H9 (cell line): ENCODE measurements around the gene KCNK16. TPM values are rescaled to one million over a fixed set of nuclear protein-coding genes. Genes with fewer than 3 reads are reported as not detected.
A peak's percentile ranks its signal among the peaks of the same experiment; 100 is the strongest.

Experiments used
- DNase-seq: peaks from one replicate; pipeline ENCODE4 v3.0.0-alpha.2; 2017
- H2AFZ ChIP-seq: one replicate; pipeline ENCODE4 v1.6.1; 2013; ENCODE audit warnings: mild to moderate bottlenecking, low read length, control low read depth, moderate library complexity
- H2AK5ac ChIP-seq: 2 replicates; pipeline ENCODE4 v1.6.1; 2013; ENCODE audit warnings: low read length, control low read depth, mixed read lengths; ENCODE audit not compliant: insufficient read length
- H2BK120ac ChIP-seq: one replicate; pipeline ENCODE4 v1.6.1; 2013; ENCODE audit warnings: low read depth, mild to moderate bottlenecking, low read length, control low read depth, inconsistent platforms; ENCODE audit not compliant: poor library complexity, severe bottlenecking
- H2BK12ac ChIP-seq: 2 replicates; pipeline ENCODE4 v1.6.1; 2013; ENCODE audit warnings: low read length, control low read depth, mixed read lengths, low read depth; ENCODE audit not compliant: insufficient read length
- H2BK15ac ChIP-seq: 2 replicates; pipeline ENCODE4 v1.6.1; 2013; ENCODE audit warnings: low read depth, low read length, control low read depth
- H2BK20ac ChIP-seq: one replicate; pipeline ENCODE4 v1.6.1; 2013; ENCODE audit warnings: low read depth, mild to moderate bottlenecking, low read length, control low read depth, inconsistent platforms; ENCODE audit not compliant: poor library complexity, severe bottlenecking
- H2BK5ac ChIP-seq: 2 replicates; pipeline ENCODE4 v1.6.1; 2013; ENCODE audit warnings: low read length, control low read depth, mixed read lengths; ENCODE audit not compliant: insufficient read length
- H3K14ac ChIP-seq: 2 replicates; pipeline ENCODE4 v1.6.1; 2013; ENCODE audit warnings: low read length, control low read depth; ENCODE audit not compliant: insufficient read depth
- H3K18ac ChIP-seq: 2 replicates; pipeline ENCODE4 v1.6.1; 2013; ENCODE audit warnings: low read depth, mild to moderate bottlenecking, mixed read lengths, low read length, control low read depth; ENCODE audit not compliant: insufficient read length
- H3K23ac ChIP-seq: 2 replicates; pipeline ENCODE4 v1.6.1; 2013; ENCODE audit warnings: low read length, control low read depth, mixed read lengths, low read depth; ENCODE audit not compliant: insufficient read length
- H3K23me2 ChIP-seq: 2 replicates; pipeline ENCODE4 v1.6.1; 2013; ENCODE audit warnings: low read depth, mild to moderate bottlenecking, mixed read lengths, low read length, control low read depth; ENCODE audit not compliant: insufficient read length, poor library complexity, severe bottlenecking
- H3K27ac ChIP-seq: 2 replicates; pipeline ENCODE4 v1.5.1; 2013; ENCODE audit warnings: low read length, control low read depth, mixed read lengths, low read depth; ENCODE audit not compliant: insufficient read length
- H3K27me3 ChIP-seq: 2 replicates; pipeline ENCODE4 v1.6.1; 2013; ENCODE audit warnings: low read length, control low read depth, inconsistent platforms; ENCODE audit not compliant: insufficient read depth
- H3K4ac ChIP-seq: 2 replicates; pipeline ENCODE4 v1.6.1; 2013; ENCODE audit warnings: low read depth, mild to moderate bottlenecking, control low read depth, inconsistent platforms, low read length, moderate library complexity
- H3K4me1 ChIP-seq: 2 replicates; pipeline ENCODE4 v1.6.1; 2013; ENCODE audit warnings: low read length, control low read depth, inconsistent platforms; ENCODE audit not compliant: insufficient read depth
- H3K4me2 ChIP-seq: 2 replicates; pipeline ENCODE4 v1.6.1; 2013; ENCODE audit warnings: low read length, control low read depth, mixed read lengths; ENCODE audit not compliant: insufficient read length, insufficient read depth
- H3K56ac ChIP-seq: 2 replicates; pipeline ENCODE4 v1.6.1; 2013; ENCODE audit warnings: low read depth, mild to moderate bottlenecking, mixed read lengths, low read length, control low read depth; ENCODE audit not compliant: insufficient read length
- H3K79me1 ChIP-seq: 2 replicates; pipeline ENCODE4 v1.6.1; 2013; ENCODE audit warnings: low read depth, mild to moderate bottlenecking, moderate library complexity, low read length, control low read depth, inconsistent platforms; ENCODE audit not compliant: insufficient read depth, poor library complexity, severe bottlenecking
- H3K79me2 ChIP-seq: 2 replicates; pipeline ENCODE4 v1.6.1; 2013; ENCODE audit warnings: low read length, control low read depth, inconsistent platforms; ENCODE audit not compliant: insufficient read depth
- H3K9ac ChIP-seq: 2 replicates; pipeline ENCODE4 v1.6.1; 2013; ENCODE audit warnings: low read length, control low read depth, mixed read lengths; ENCODE audit not compliant: insufficient read length; ENCODE audit errors: extremely low read depth
- H3K9me3 ChIP-seq: one replicate; pipeline ENCODE4 v1.6.1; 2013; ENCODE audit warnings: low read depth, low read length, inconsistent platforms; ENCODE audit not compliant: control insufficient read depth
- H3T11ph ChIP-seq: one replicate; pipeline ENCODE4 v1.6.1; 2013; ENCODE audit warnings: mild to moderate bottlenecking, low read length, control low read depth, inconsistent platforms
- H4K20me1 ChIP-seq: one replicate; pipeline ENCODE4 v1.6.1; 2013; ENCODE audit not compliant: control insufficient read depth, insufficient read length, insufficient read depth
- H4K5ac ChIP-seq: 2 replicates; pipeline ENCODE4 v1.6.1; 2013; ENCODE audit warnings: low read depth, mild to moderate bottlenecking, mixed read lengths, low read length, control low read depth; ENCODE audit not compliant: insufficient read length
- H4K8ac ChIP-seq: replicated peaks from 2 replicates; pipeline ENCODE4 v1.6.1; 2013; ENCODE audit warnings: low read length, control low read depth, mixed read lengths, low read depth; ENCODE audit not compliant: insufficient read length
- H4K91ac ChIP-seq: 2 replicates; pipeline ENCODE4 v1.6.1; 2013; ENCODE audit warnings: low read depth, mild to moderate bottlenecking, moderate library complexity, mixed read lengths, low read length, control low read depth; ENCODE audit not compliant: insufficient read length
- H3K27ac Mint-ChIP-seq, 3 experiments: 2 replicates in 2 of 3; 3 replicates in 1 of 3; pipeline ENCODE4 v1.8.0; 2020 to 2021; ENCODE audit warnings: mixed read lengths in 3 of 3, mild to moderate bottlenecking in 1 of 3, moderate library complexity in 1 of 3
- H3K27me3 Mint-ChIP-seq: 2 replicates; pipeline ENCODE4 v1.8.0; 2021; ENCODE audit warnings: low read depth, mild to moderate bottlenecking, moderate library complexity, mixed read lengths
- H3K36me3 Mint-ChIP-seq, 3 experiments: 2 replicates in 2 of 3; 3 replicates in 1 of 3; pipeline ENCODE4 v1.8.0; 2020 to 2021; ENCODE audit warnings: low read depth in 3 of 3, mixed read lengths in 3 of 3; ENCODE audit not compliant: insufficient read depth in 1 of 3
- H3K4me1 Mint-ChIP-seq, 2 experiments: 2 replicates each; pipeline ENCODE4 v1.8.0; 2020; ENCODE audit warnings: mixed read lengths in 2 of 2
- H3K4me3 Mint-ChIP-seq, 2 experiments: 2 replicates in 1 of 2; 3 replicates in 1 of 2; pipeline ENCODE4 v1.8.0; 2020 to 2021; ENCODE audit warnings: mild to moderate bottlenecking in 2 of 2, mixed read lengths in 2 of 2, moderate library complexity in 1 of 2
- H3K9me3 Mint-ChIP-seq, 2 experiments: 2 replicates in 1 of 2; 3 replicates in 1 of 2; pipeline ENCODE4 v1.8.0; 2020; ENCODE audit warnings: mild to moderate bottlenecking in 2 of 2, mixed read lengths in 2 of 2, moderate library complexity in 1 of 2
- WGBS: extraction: QIAGEN DNeasy Blood & Tissue Kit; methylation state at CpG from one replicate; pipeline ENCODE4 v1.1.7; 2013; ENCODE audit warnings: missing lambda C conversion rate, low lambda C conversion rate, mixed read lengths; ENCODE audit not compliant: insufficient read length; ENCODE audit errors: extremely low coverage; 5-methylcytosine and 5-hydroxymethylcytosine counted together
- total RNA-seq: library from RNA; stranded (reverse); gene quantifications from 2 replicates; pipeline ENCODE4 v1.2.1, GENCODE V29; 2021
- TF ChIP-seq, protein P1 (sequence below): fragments of 200-600 bp; sonication (generic); conservative IDR thresholded peaks from 3 replicates; pipeline ENCODE4 v1.8.0; 2021; ENCODE audit warnings: antibody characterized with exemption, mild to moderate bottlenecking

Gene KCNK16
- total RNA-seq, 1 experiment from 2014 or later: not detected

DNA sequence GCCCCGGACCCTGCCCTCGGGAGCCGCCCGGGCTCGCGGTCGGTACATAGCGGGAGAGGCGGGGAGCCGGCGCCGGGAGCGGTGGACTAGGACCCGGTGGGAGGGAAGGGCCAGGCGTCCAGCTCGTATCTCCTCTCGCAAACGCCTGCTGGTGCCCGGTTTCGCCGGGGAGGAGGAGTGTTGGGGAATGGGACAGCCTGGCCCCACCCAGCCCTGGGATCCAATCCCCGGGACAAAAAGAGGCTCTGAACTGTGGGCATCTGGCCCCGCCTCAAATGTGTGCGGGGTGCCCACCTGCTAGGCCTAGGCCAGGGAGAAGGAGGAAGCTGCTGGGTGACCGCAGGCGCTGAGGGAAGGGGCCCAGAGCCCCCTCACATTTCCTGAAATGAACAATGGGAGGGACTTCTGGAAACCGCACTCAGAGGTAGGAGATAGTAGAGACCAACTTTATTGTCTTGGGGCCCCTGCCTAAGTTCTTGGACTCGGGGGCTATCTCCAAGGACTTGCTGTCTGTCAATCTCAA, 8.2 kb downstream of the KCNK16 start, which contains the start of gene KCNK17:
TSS of gene KCNK17 (minus strand) at position 147 of the 523 bp plus-strand sequence. CDS start at position 48, 99 bp downstream.
- H2AFZ ChIP-seq: no peak within 1 kb of the TSS

More for the DNA sequence above, 8.2 kb downstream of the KCNK16 start, which contains the start of gene KCNK17:
- peak within 1 kb of the TSS; percentile 46 for H3K18ac ChIP-seq
- Mint-ChIP-seq H3K36me3 (no peaks in the 10 kb centered on the region; a peak in 1 of 7 replicates), H3K27me3 (peaks cover 94% of the 10 kb centered on the region), H3K27ac (no peak within 1 kb of the TSS), H3K4me1 (peaks cover 4 to 9% of the 10 kb centered on the region in 2 experiments), H3K4me3 (peak within 1 kb of the TSS; percentile 66 to 81), H3K9me3 (no peaks in the 10 kb centered on the region; a peak in 2 of 5 replicates)
- no peaks in the 10 kb centered on the region for H3K4me1 ChIP-seq
- H3K9ac ChIP-seq: no peak within 1 kb of the TSS
- H4K5ac ChIP-seq: no peak within 1 kb of the TSS
- no peaks in the 10 kb centered on the region for H3K79me2 ChIP-seq
- no peak within 1 kb of the TSS for H2BK12ac ChIP-seq
- no peak within 1 kb of the TSS for H2BK120ac ChIP-seq
- no peak within 1 kb of the TSS for H4K91ac ChIP-seq
- H3K27me3 ChIP-seq: peaks cover 32% of the 10 kb centered on the region
- DNase-seq: peak; percentile 69
- peak within 1 kb of the TSS; percentile 41 for H3K4me2 ChIP-seq
- H3K9me3 ChIP-seq: no peaks in the 10 kb centered on the region
- no peak within 1 kb of the TSS for H2BK5ac ChIP-seq
- no peak within 1 kb of the TSS for H3K56ac ChIP-seq
- no peak within 1 kb of the TSS for H3K4ac ChIP-seq
- H2BK15ac ChIP-seq: no peak within 1 kb of the TSS
- WGBS: no CpG with 5 or more reads among the region's 28 CpGs
- H3T11ph ChIP-seq: no peak within 1 kb of the TSS
- H3K23ac ChIP-seq: no peak within 1 kb of the TSS
- H3K79me1 ChIP-seq: no peaks in the 10 kb centered on the region
- no peak within 1 kb of the TSS for H3K27ac ChIP-seq
- peak within 1 kb of the TSS; percentile 78 for H3K14ac ChIP-seq
- H4K8ac ChIP-seq: no peak within 1 kb of the TSS
- TF ChIP-seq, protein P1, sequence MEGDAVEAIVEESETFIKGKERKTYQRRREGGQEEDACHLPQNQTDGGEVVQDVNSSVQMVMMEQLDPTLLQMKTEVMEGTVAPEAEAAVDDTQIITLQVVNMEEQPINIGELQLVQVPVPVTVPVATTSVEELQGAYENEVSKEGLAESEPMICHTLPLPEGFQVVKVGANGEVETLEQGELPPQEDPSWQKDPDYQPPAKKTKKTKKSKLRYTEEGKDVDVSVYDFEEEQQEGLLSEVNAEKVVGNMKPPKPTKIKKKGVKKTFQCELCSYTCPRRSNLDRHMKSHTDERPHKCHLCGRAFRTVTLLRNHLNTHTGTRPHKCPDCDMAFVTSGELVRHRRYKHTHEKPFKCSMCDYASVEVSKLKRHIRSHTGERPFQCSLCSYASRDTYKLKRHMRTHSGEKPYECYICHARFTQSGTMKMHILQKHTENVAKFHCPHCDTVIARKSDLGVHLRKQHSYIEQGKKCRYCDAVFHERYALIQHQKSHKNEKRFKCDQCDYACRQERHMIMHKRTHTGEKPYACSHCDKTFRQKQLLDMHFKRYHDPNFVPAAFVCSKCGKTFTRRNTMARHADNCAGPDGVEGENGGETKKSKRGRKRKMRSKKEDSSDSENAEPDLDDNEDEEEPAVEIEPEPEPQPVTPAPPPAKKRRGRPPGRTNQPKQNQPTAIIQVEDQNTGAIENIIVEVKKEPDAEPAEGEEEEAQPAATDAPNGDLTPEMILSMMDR: no peak
- H2BK20ac ChIP-seq: no peak within 1 kb of the TSS
- peaks cover 10% of the 10 kb centered on the region for H3K23me2 ChIP-seq
- H2AK5ac ChIP-seq: no peak within 1 kb of the TSS
- no peaks in the 10 kb centered on the region for H4K20me1 ChIP-seq
